ENCODE data around the gene FLAD1.

DNA sequence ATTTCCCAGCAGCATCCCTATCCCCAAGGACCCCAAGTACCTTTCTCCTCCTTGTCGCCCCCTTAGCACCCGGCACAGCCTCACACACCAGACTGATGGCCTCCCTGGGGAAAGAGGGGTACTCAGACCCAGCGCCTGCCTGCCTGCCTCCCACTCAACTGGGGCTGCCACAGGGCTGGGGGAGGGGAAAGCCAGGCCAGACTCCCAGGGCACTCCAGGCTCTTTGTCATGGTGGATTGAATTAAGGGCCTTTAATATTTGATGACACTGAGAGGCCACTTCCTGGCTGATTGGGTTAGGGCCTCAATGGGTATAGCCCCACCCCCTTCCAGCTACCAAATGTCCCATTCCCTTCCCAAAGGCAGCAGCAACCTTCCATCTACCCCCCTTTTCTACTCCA, 14.4 kb upstream of the FLAD1 start:
- TF ChIP-seq CTCF (IDR thresholded peaks at IDR 0.05) = no peak
- TF ChIP-seq POLR2A (IDR thresholded peaks at IDR 0.05) = no peak
- no peak for TF ChIP-seq POLR2AphosphoS5 (IDR thresholded peaks at IDR 0.05)

Measured in gastroesophageal sphincter (tissue), 3 donors.